Measurements from ENCODE around the gene IKZF3. TPM values are rescaled to one million over a fixed set of nuclear protein-coding genes. Genes with fewer than 3 reads are reported as not detected.
"Not testable (repeated sequence)": the region's sequence is repeated elsewhere in the genome, so short reads cannot be mapped to it uniquely, and the experiment has no call there.

The IKZF3 gene
- total and polyA plus RNA-seq, 4 donors: 1.0 to 3.9 (median 2.6) TPM

DNA sequence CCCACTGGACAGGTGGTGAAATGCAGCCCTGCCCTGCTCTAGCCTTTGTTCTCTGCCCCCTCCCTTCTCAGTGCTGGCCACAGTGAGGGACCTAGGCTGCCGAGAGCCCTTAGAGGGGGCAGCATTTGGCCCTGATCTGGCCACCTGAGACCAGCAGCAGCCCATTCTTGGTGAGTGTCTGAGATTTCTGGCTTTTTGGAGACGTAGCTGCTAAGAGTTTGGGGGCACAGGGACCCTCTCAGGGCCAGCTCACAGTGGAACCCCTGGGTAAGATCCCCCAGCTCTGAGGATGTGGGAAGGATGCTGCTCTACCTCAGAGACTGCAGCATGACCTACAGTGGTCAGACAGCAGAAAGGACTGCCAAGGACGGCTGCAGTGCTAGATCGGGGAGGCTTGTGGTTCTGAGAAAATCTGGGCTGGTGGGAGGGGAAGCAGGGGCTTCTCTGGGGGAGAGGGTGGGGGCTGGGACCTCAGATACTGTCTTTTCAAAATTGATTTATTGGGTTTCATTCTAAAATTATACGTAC is 113.0 kb downstream of the IKZF3 start:
- no peaks in the 10 kb centered on the region for H3K9me3 ChIP-seq (ENCODE audit: control insufficient read depth in 4 of 4, insufficient read depth in 3 of 4, low read length in 3 of 4)
- H3K36me3 ChIP-seq (ENCODE audit: control insufficient read depth in 4 of 4, insufficient read depth in 4 of 4, low read length in 4 of 4): no peaks in the 10 kb centered on the region
- no peak overlapping the region for H3K9ac ChIP-seq (ENCODE audit: insufficient read depth in 1 of 2, low read length in 2 of 2)
- TF ChIP-seq, protein P1, sequence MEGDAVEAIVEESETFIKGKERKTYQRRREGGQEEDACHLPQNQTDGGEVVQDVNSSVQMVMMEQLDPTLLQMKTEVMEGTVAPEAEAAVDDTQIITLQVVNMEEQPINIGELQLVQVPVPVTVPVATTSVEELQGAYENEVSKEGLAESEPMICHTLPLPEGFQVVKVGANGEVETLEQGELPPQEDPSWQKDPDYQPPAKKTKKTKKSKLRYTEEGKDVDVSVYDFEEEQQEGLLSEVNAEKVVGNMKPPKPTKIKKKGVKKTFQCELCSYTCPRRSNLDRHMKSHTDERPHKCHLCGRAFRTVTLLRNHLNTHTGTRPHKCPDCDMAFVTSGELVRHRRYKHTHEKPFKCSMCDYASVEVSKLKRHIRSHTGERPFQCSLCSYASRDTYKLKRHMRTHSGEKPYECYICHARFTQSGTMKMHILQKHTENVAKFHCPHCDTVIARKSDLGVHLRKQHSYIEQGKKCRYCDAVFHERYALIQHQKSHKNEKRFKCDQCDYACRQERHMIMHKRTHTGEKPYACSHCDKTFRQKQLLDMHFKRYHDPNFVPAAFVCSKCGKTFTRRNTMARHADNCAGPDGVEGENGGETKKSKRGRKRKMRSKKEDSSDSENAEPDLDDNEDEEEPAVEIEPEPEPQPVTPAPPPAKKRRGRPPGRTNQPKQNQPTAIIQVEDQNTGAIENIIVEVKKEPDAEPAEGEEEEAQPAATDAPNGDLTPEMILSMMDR (IDR thresholded peaks at IDR 0.05; ENCODE audit: control extremely low read depth, extremely low read depth): no peak
- DNase-seq (no peak), ATAC-seq (ENCODE audit: insufficient read depth, low FRiP score) (no peak)
- WGBS, 2 donors: 72 to 84% methylated on average over 5 of the region's 5 CpGs
- H3K4me1 ChIP-seq (ENCODE audit: control insufficient read depth in 5 of 5, insufficient read depth in 5 of 5, low read length in 5 of 5): peaks cover 0 to 18% (median 0%) of the 10 kb centered on the region in 5 donors
- no peak overlapping the region for H3K27ac ChIP-seq (ENCODE audit: low read depth in 1 of 2, low read length in 1 of 2)
- no peak overlapping the region for H3K4me3 ChIP-seq
- H3K27me3 ChIP-seq (ENCODE audit: control insufficient read depth in 3 of 3, insufficient read depth in 3 of 3, low read length in 2 of 3): no peaks in the 10 kb centered on the region

DNA sequence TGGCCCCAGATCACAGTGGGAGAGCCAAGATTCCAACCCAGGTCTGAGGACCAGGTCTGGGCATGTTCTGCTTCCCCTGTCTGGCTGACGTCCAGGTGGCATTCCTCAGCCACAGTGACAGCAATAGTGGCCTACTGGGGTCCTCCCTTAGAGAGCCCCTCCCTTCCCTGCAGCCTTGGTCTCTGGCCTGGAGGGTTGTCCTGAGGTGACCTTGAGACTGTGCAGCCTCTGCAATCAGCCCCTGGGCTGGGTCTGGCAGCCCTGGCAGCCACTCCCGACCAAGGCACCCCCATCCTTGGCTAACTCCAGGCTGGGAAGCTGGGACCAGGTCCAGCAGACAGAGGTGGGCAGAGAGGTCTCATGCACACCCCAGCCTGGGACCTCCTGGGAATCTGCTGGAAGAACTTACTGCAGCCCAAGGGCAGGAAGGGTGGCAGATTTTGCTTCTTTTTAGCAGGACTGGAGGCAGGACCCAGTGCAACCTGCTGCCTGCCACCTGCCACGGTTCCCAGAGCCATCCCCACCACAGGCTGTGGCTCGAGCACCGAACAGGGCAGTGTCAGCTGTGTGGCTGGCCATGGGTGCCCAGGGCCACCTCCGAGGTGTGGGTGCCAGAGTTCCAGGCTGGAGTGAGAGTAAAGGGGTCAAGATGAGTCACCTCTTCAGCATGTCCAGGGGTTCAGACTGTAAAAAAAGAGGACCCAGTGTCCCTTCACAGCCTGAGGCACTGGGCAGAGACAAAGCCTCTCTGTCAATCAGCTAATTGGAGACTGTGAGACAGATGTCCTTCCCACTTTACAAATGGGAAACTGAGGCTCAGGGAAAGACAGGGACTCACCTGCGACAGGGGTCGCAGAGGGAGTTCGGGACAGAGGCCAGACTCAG is 113.7 kb downstream of the IKZF3 start:
- Histone ChIP-seq H3K36me3 (ENCODE audit: control insufficient read depth in 4 of 4, insufficient read depth in 4 of 4, low read length in 4 of 4) (no peaks in the 10 kb centered on the region), H3K4me1 (ENCODE audit: control insufficient read depth in 5 of 5, insufficient read depth in 5 of 5, low read length in 5 of 5) (peaks cover 0 to 12% (median 0%) of the 10 kb centered on the region in 5 donors), H3K27ac (ENCODE audit: low read depth in 1 of 2, low read length in 1 of 2) (no peak overlapping the region), H3K27me3 (ENCODE audit: control insufficient read depth in 3 of 3, insufficient read depth in 3 of 3, low read length in 2 of 3) (no peaks in the 10 kb centered on the region), H3K4me3 (no peak overlapping the region), H3K9me3 (ENCODE audit: control insufficient read depth in 4 of 4, insufficient read depth in 3 of 4, low read length in 3 of 4) (no peaks in the 10 kb centered on the region), H3K9ac (ENCODE audit: insufficient read depth in 1 of 2, low read length in 2 of 2) (no peak overlapping the region)
- ATAC-seq (ENCODE audit: insufficient read depth, low FRiP score) (no peak), DNase-seq (no peak)
- 68 to 77% methylated on average over 9 of the region's 9 CpGs for WGBS, 2 donors
- TF ChIP-seq, protein P1 (IDR thresholded peaks at IDR 0.05; ENCODE audit: control extremely low read depth, extremely low read depth): no peak

DNA sequence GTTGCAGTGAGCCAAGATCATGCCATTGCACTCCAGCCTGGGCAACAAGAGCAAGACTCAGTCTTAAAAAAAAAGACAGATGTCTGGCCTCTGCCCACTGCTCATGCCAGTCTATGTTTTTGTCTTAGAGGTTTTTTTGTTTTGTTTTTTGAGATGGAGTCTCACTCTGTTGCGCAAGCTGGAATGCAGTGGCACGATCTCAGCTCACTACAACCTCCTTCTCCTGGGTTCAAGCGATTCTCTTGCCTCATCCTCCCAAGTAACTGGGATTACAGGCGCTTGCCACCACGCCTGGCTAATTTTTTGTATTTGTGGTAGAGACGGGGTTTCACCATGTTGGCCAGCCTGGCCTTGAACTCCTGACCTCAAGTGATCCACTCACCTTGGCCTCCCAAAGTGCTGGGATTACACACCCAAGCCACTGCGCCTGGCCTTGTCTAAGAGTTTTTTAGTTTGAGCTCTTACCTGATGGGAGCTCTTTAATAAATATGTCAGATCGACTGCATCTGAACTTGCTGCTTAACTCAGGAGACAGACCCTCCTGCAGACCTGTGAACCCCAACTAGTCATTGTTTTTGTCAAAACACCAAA is 115.6 kb downstream of the IKZF3 start:
- WGBS, 2 donors: 86 to 89% methylated on average over 8 of the region's 8 CpGs
- not testable (repeated sequence) for H3K36me3 ChIP-seq (ENCODE audit: control insufficient read depth in 4 of 4, insufficient read depth in 4 of 4, low read length in 4 of 4)

DNA sequence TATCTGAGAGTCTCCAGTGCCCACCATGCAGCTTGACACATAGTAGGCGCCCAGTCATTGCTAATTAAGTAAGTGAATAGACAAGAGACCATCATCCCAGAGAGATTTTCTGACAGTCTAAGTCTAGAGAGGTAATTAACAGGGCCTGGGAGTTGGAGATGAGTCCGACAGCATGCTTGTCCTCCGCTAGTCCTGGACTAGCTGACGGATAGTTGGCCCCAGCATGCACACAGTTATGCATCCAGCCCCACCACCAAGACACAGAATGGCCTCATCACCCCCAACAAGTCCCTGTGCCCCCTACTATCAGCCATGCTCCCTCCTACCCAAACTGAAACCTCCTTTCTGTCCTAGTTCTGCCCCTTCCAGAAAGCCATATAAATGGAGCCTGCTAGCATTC is 116.4 kb downstream of the IKZF3 start:
- Histone ChIP-seq H3K9ac (ENCODE audit: insufficient read depth in 1 of 2, low read length in 2 of 2) (no peak overlapping the region), H3K27me3 (ENCODE audit: control insufficient read depth in 3 of 3, insufficient read depth in 3 of 3, low read length in 2 of 3) (no peaks in the 10 kb centered on the region), H3K27ac (ENCODE audit: low read depth in 1 of 2, low read length in 1 of 2) (no peak overlapping the region), H3K4me1 (ENCODE audit: control insufficient read depth in 5 of 5, insufficient read depth in 5 of 5, low read length in 5 of 5) (peaks cover 0 to 7% (median 0%) of the 10 kb centered on the region in 5 donors), H3K9me3 (ENCODE audit: control insufficient read depth in 4 of 4, insufficient read depth in 3 of 4, low read length in 3 of 4) (no peaks in the 10 kb centered on the region), H3K36me3 (ENCODE audit: control insufficient read depth in 4 of 4, insufficient read depth in 4 of 4, low read length in 4 of 4) (peaks cover 0 to 9% (median 0%) of the 10 kb centered on the region in 4 donors), H3K4me3 (no peak overlapping the region)
- no peak for DNase-seq
- WGBS, 2 donors: 94% methylated on average over 4 of the region's 4 CpGs
- ATAC-seq (ENCODE audit: insufficient read depth, low FRiP score): no peak
- TF ChIP-seq, protein P1 (IDR thresholded peaks at IDR 0.05; ENCODE audit: control extremely low read depth, extremely low read depth): no peak

More for the DNA sequence above, 115.6 kb downstream of the IKZF3 start:
- H3K9ac ChIP-seq (ENCODE audit: insufficient read depth in 1 of 2, low read length in 2 of 2); H3K4me1 ChIP-seq (ENCODE audit: control insufficient read depth in 5 of 5, insufficient read depth in 5 of 5, low read length in 5 of 5); H3K9me3 ChIP-seq (ENCODE audit: control insufficient read depth in 4 of 4, insufficient read depth in 3 of 4, low read length in 3 of 4); H3K4me3 ChIP-seq; ATAC-seq (ENCODE audit: insufficient read depth, low FRiP score); H3K27me3 ChIP-seq (ENCODE audit: control insufficient read depth in 3 of 3, insufficient read depth in 3 of 3, low read length in 2 of 3); DNase-seq; H3K27ac ChIP-seq (ENCODE audit: low read depth in 1 of 2, low read length in 1 of 2): not testable (repeated sequence)
